GM23338 (cell line): ENCODE measurements around the gene STOX2. TPM values are rescaled to one million over a fixed set of nuclear protein-coding genes. Genes with fewer than 3 reads are reported as not detected.

ENCODE experiments used
- ATAC-seq: fragments of 200-7000 bp; cut with Tn5 transposase; 3 replicates; pipeline ENCODE4 v1.9.1; 2020
- DNase-seq: peaks from one replicate; pipeline ENCODE4 v3.0.0-alpha.2; 2015; ENCODE audit warnings: low spot score
- H2AFZ ChIP-seq: fragments of 200-600 bp; sonication (generic); 2 replicates; pipeline ENCODE4 v1.8.0; 2016; ENCODE audit warnings: antibody characterized with exemption, mild to moderate bottlenecking, moderate library complexity
- H3F3A ChIP-seq: fragments of 200-600 bp; sonication (generic); replicated peaks from 2 replicates; pipeline ENCODE4 v1.8.0; 2017; ENCODE audit warnings: antibody characterized with exemption, mixed run types, low read depth
- H3K27ac ChIP-seq: fragments of 200-600 bp; sonication (generic); 2 replicates; pipeline ENCODE4 v1.6.1; 2016; ENCODE audit warnings: low read depth
- H3K27me3 ChIP-seq: fragments of 200-600 bp; sonication (generic); 2 replicates; pipeline ENCODE4 v1.8.0; 2016; ENCODE audit warnings: mild to moderate bottlenecking, mixed run types, moderate library complexity; ENCODE audit not compliant: insufficient read depth
- H3K36me3 ChIP-seq: fragments of 200-600 bp; sonication (generic); 2 replicates; pipeline ENCODE4 v1.8.0; 2016; ENCODE audit warnings: mild to moderate bottlenecking; ENCODE audit not compliant: insufficient read depth
- H3K4me1 ChIP-seq: fragments of 200-600 bp; sonication (generic); 2 replicates; pipeline ENCODE4 v1.8.0; 2016; ENCODE audit warnings: mild to moderate bottlenecking, moderate library complexity; ENCODE audit not compliant: insufficient read depth
- H3K4me2 ChIP-seq: fragments of 200-600 bp; sonication (generic); 2 replicates; pipeline ENCODE4 v1.7.1; 2017; ENCODE audit warnings: mixed run types
- H3K4me3 ChIP-seq: fragments of 200-600 bp; sonication (generic); 2 replicates; pipeline ENCODE4 v1.6.1; 2016; ENCODE audit warnings: mixed run types
- H3K79me2 ChIP-seq: fragments of 200-600 bp; sonication (generic); replicated peaks from 2 replicates; pipeline ENCODE4 v1.8.0; 2017; ENCODE audit warnings: mild to moderate bottlenecking; ENCODE audit not compliant: insufficient read depth
- H3K9me2 ChIP-seq: fragments of 200-600 bp; sonication (generic); 2 replicates; pipeline ENCODE4 v1.8.0; 2017; ENCODE audit not compliant: insufficient read depth
- H4K20me1 ChIP-seq: fragments of 200-600 bp; sonication (generic); replicated peaks from 2 replicates; pipeline ENCODE4 v1.8.0; 2017; ENCODE audit warnings: mild to moderate bottlenecking; ENCODE audit not compliant: insufficient read depth
- H3K27ac Mint-ChIP-seq: 2 replicates; pipeline ENCODE4 v1.8.0; 2020; ENCODE audit warnings: inconsistent platforms, mild to moderate bottlenecking, moderate library complexity, mixed read lengths
- H3K27me3 Mint-ChIP-seq: 3 replicates; pipeline ENCODE4 v1.8.0; 2022; ENCODE audit warnings: low read depth, mild to moderate bottlenecking, moderate library complexity, mixed read lengths, inconsistent platforms; ENCODE audit not compliant: insufficient read depth, poor library complexity
- H3K36me3 Mint-ChIP-seq: 3 replicates; pipeline ENCODE4 v1.8.0; 2021; ENCODE audit warnings: low read depth, mild to moderate bottlenecking, inconsistent platforms, moderate library complexity, mixed read lengths
- H3K4me1 Mint-ChIP-seq: 3 replicates; pipeline ENCODE4 v1.8.0; 2020; ENCODE audit warnings: mild to moderate bottlenecking, inconsistent platforms, mixed read lengths
- H3K4me3 Mint-ChIP-seq: 3 replicates; pipeline ENCODE4 v1.8.0; 2021; ENCODE audit warnings: moderate library complexity, mild to moderate bottlenecking, inconsistent platforms, mixed read lengths
- H3K9me3 Mint-ChIP-seq: 3 replicates; pipeline ENCODE4 v1.8.0; 2020; ENCODE audit warnings: moderate library complexity, mild to moderate bottlenecking, inconsistent platforms, mixed read lengths
- CREB1 ChIP-seq: fragments of 250-450 bp; sonication (Bioruptor Pico); IDR thresholded peaks from 2 replicates; pipeline ENCODE4 v1.5.0; 2020; ENCODE audit warnings: low read depth, mild to moderate bottlenecking, moderate library complexity
- CTCF ChIP-seq, 2 experiments: fragments of 200-600 bp in 1 of 2; sonication (generic) in 1 of 2; conservative IDR thresholded peaks; 2 replicates each; pipeline versions ENCODE4 v1.5.1 to v1.6.1; 2016 to 2017; ENCODE audit warnings: antibody characterized with exemption in 2 of 2, low read depth in 2 of 2, mild to moderate bottlenecking in 2 of 2, moderate library complexity in 1 of 2
- ETS1 ChIP-seq: IDR thresholded peaks from 2 replicates; pipeline ENCODE4 v1.6.1; 2016; ENCODE audit warnings: antibody characterized with exemption
- EZH2 ChIP-seq: fragments of 200-600 bp; sonication (generic); IDR thresholded peaks from one replicate; pipeline ENCODE4 v1.8.0; 2017; ENCODE audit warnings: antibody characterized with exemption, mild to moderate bottlenecking, low read depth; ENCODE audit not compliant: unreplicated experiment
- EZH2phosphoT487 ChIP-seq: fragments of 200-600 bp; sonication (generic); IDR thresholded peaks from one replicate; pipeline ENCODE4 v1.8.1; 2018; ENCODE audit warnings: antibody characterized with exemption; ENCODE audit not compliant: unreplicated experiment
- JUNB ChIP-seq: IDR thresholded peaks from one replicate; pipeline ENCODE4 v1.6.1; 2016; ENCODE audit warnings: antibody characterized with exemption; ENCODE audit not compliant: unreplicated experiment
- POLR2AphosphoS5 ChIP-seq: IDR thresholded peaks from 2 replicates; pipeline ENCODE4 v1.6.1; 2016; ENCODE audit warnings: antibody characterized with exemption, low read depth
- REST ChIP-seq: IDR thresholded peaks from one replicate; pipeline ENCODE4 v1.6.1; 2018; ENCODE audit warnings: antibody characterized with exemption; ENCODE audit not compliant: unreplicated experiment
- ZNF114 ChIP-seq: fragments of 250-450 bp; sonication (Bioruptor Pico); IDR thresholded peaks from 2 replicates; pipeline ENCODE4 v1.5.0; 2020; ENCODE audit warnings: mild to moderate bottlenecking, moderate library complexity
- ZNF331 ChIP-seq: fragments of 250-450 bp; sonication (Bioruptor Pico); IDR thresholded peaks from 2 replicates; pipeline ENCODE4 v1.5.0; 2020; ENCODE audit warnings: low read depth, mild to moderate bottlenecking, moderate library complexity
- polyA plus RNA-seq: library from polyadenylated mRNA; unstranded; fragments of >200 nt; fragmentation: Nextera tagmentation; extraction: Ambion mirVana; gene quantifications from 2 replicates; pipeline ENCODE4 v1.2.1, GENCODE V29; 2016
- total RNA-seq: library from RNA; depleted of rRNA; stranded (reverse); fragments of >200 nt; shearing (Covaris generic); gene quantifications from 2 replicates; pipeline ENCODE4 v1.2.3, GENCODE V29; 2014

Gene STOX2
- total and polyA plus RNA-seq, 2 experiments from 2014 or later, result 19.8 to 20.6 TPM

GRCh38 chr4:183985786-183986185 lies 80.7 kb downstream of the STOX2 start (continued):
- no peak for TF ChIP-seq ETS1

- no peak overlapping the region for H3K4me2 ChIP-seq
- H3K4me3 ChIP-seq, result no peak overlapping the region
- H3K9me2 ChIP-seq, result no peaks in the 10 kb centered on the region
- ATAC-seq (no peak), DNase-seq (no peak)
- no peak overlapping the region for H3K4me3 Mint-ChIP-seq
- no peaks in the 10 kb centered on the region; the same call in 1 of the 3 replicates for H3K4me1 Mint-ChIP-seq
- no peak overlapping the region for H3K27ac Mint-ChIP-seq
- H3K36me3 Mint-ChIP-seq, result no peaks in the 10 kb centered on the region
- H3K79me2 ChIP-seq, result peaks cover 43% of the 10 kb centered on the region
- TF ChIP-seq CTCF (conservative IDR thresholded peaks at IDR 0.05; ENCODE audit: low read depth in 2 of 2) (no peak), EZH2 (no peak), ZNF114 (no peak), ZNF331 (CRISPR knock-in tag) (no peak), CREB1 (CRISPR knock-in tag) (no peak), REST (no peak), ETS1 (no peak), EZH2phosphoT487 (no peak), POLR2AphosphoS5 (no peak), JUNB (no peak)
- H3K4me1 ChIP-seq, result peaks cover 21% of the 10 kb centered on the region; the same call in 1 of the 2 replicates
- no peaks in the 10 kb centered on the region for H3K27me3 ChIP-seq
- H3K9me3 Mint-ChIP-seq, result no peaks in the 10 kb centered on the region
- H3F3A ChIP-seq, result no peaks in the 10 kb centered on the region
- H3K27me3 Mint-ChIP-seq, result peaks cover 5% of the 10 kb centered on the region
- H3K36me3 ChIP-seq, result no peaks in the 10 kb centered on the region
- no peak overlapping the region for H2AFZ ChIP-seq
- no peak overlapping the region for H3K27ac ChIP-seq
- no peaks in the 10 kb centered on the region; the same call in 1 of the 2 replicates for H4K20me1 ChIP-seq
Observed at GRCh38 chr4:183986291-183986970, 81.3 kb downstream of the STOX2 start.
